Gastroesophageal sphincter (tissue), 4 donors: Measurements from ENCODE around the gene SLC12A4. TPM values are rescaled to one million over a fixed set of nuclear protein-coding genes. Genes with fewer than 3 reads are reported as not detected.

Source experiments
- ATAC-seq: fragments of 150-250 bp; one replicate; pipeline ENCODE4 v1.9.1; 2016; ENCODE audit warnings: mild to moderate bottlenecking, moderate library complexity
- H3K27ac ChIP-seq, 4 donors: fragments of 200-600 bp; sonication (generic) in 3 of 4; 1 replicate in 3 of 4; 2 replicates in 1 of 4; pipeline ENCODE4 v1.5.1; 2016 to 2019
- H3K27me3 ChIP-seq: fragments of 200-600 bp; sonication (generic); one replicate; pipeline ENCODE4 v1.5.1; 2019
- H3K36me3 ChIP-seq, 2 donors: fragments of 200-600 bp; sonication (generic); one replicate each; pipeline ENCODE4 v1.5.1; 2019; ENCODE audit warnings: control low read depth in 1 of 2
- H3K4me1 ChIP-seq, 3 donors: fragments of 200-600 bp; sonication (generic); 1 replicate in 2 of 3; 2 replicates in 1 of 3; pipeline ENCODE4 v1.5.1; 2016 to 2019; ENCODE audit warnings: control low read depth in 2 of 3
- H3K4me3 ChIP-seq, 2 donors: fragments of 200-600 bp; sonication (generic); one replicate each; pipeline ENCODE4 v1.5.1; 2019; ENCODE audit warnings: mild to moderate bottlenecking in 1 of 2, moderate library complexity in 1 of 2
- H3K9me3 ChIP-seq, 3 donors: fragments of 200-600 bp; sonication (generic); one replicate each; pipeline ENCODE4 v1.5.1; 2017 to 2019; ENCODE audit warnings: control low read depth in 2 of 3
- CTCF ChIP-seq, 4 experiments: fragments of 200-600 bp in 2 of 4; fragments of 450-650 bp in 2 of 4; sonication (generic) in 1 of 4; IDR thresholded peaks; one replicate each; pipeline ENCODE4 v1.5.1; 2017 to 2019; ENCODE audit warnings: antibody characterized with exemption in 4 of 4, mild to moderate bottlenecking in 2 of 4, moderate library complexity in 2 of 4
- EP300 ChIP-seq: sonication (generic); formaldehyde crosslinking; IDR thresholded peaks from one replicate; pipeline ENCODE4 v1.6.1; 2017; ENCODE audit warnings: antibody characterized with exemption, mild to moderate bottlenecking
- POLR2A ChIP-seq, 2 donors: fragments of 450-650 bp; IDR thresholded peaks; one replicate each; pipeline ENCODE4 v1.6.1; 2017; ENCODE audit warnings: antibody characterized with exemption in 2 of 2, mild to moderate bottlenecking in 2 of 2, moderate library complexity in 1 of 2
- POLR2AphosphoS5 ChIP-seq: sonication (generic); formaldehyde crosslinking; IDR thresholded peaks from one replicate; pipeline ENCODE4 v1.6.1; 2017; ENCODE audit warnings: antibody characterized with exemption
- WGBS, 2 donors: methylation state at CpG; one replicate each; pipeline ENCODE4 v1.1.5; 2018; ENCODE audit warnings: low coverage in 1 of 2; 5-methylcytosine and 5-hydroxymethylcytosine counted together
- total RNA-seq, 4 donors: library from RNA; depleted of rRNA; stranded (reverse); fragments of >200 nt; gene quantifications; one replicate each; pipeline ENCODE4 v1.1.0, GENCODE V29; 2016

Gene SLC12A4
- total RNA-seq, 4 donors from 2014 or later = 54.7 to 121 (median 64.0) TPM

GRCh38 chr16:67932462-67932840, 36.0 kb downstream of the SLC12A4 start:
- no peak for ATAC-seq
- no peaks in the 10 kb centered on the region for H3K27me3 ChIP-seq
- 68% methylated on average over 2 of the region's 4 CpGs; no CpG with 5 or more reads in 1 of the 2 donors for WGBS, 2 donors
- peaks cover 0 to 38% (median 12%) of the 10 kb centered on the region in 3 donors for H3K4me1 ChIP-seq
- H3K36me3 ChIP-seq = peaks cover 0 to 61% of the 10 kb centered on the region in 2 donors
- H3K27ac ChIP-seq = no peak overlapping the region
- TF ChIP-seq EP300 (no peak), POLR2AphosphoS5 (no peak), POLR2A (IDR thresholded peaks at IDR 0.05) (no peak), CTCF (IDR thresholded peaks at IDR 0.05) (no peak)
- H3K9me3 ChIP-seq = no peaks in the 10 kb centered on the region
- no peak overlapping the region for H3K4me3 ChIP-seq

GRCh38 chr16:67931712-67932461, 36.5 kb downstream of the SLC12A4 start, which contains the start of gene CTRL:
CTRL (minus strand) TSS chr16:67931862; CDS start chr16:67931852, 10 bp downstream.
- TF ChIP-seq EP300 (no peak), POLR2AphosphoS5 (no peak), POLR2A (IDR thresholded peaks at IDR 0.05) (no peak), CTCF (IDR thresholded peaks at IDR 0.05) (no peak)
- Histone ChIP-seq H3K36me3 (peaks cover 0 to 64% of the 10 kb centered on the region in 2 donors), H3K27ac (no peak within 1 kb of the TSS), H3K27me3 (no peaks in the 10 kb centered on the region), H3K4me1 (peaks cover 0 to 35% (median 8%) of the 10 kb centered on the region in 3 donors), H3K4me3 (no peak within 1 kb of the TSS), H3K9me3 (no peaks in the 10 kb centered on the region)
- no peak for ATAC-seq
- WGBS, 2 donors = 80% methylated on average over 1 of the region's 15 CpGs; no CpG with 5 or more reads in 1 of the 2 donors

GRCh38 chr16:67930678-67931211, 37.7 kb downstream of the SLC12A4 start:
- no peak overlapping the region for H3K27ac ChIP-seq
- H3K27me3 ChIP-seq = no peaks in the 10 kb centered on the region
- no peak for ATAC-seq
- H3K4me3 ChIP-seq = no peak overlapping the region
- H3K4me1 ChIP-seq = peaks cover 0 to 43% (median 13%) of the 10 kb centered on the region in 3 donors
- no peak for TF ChIP-seq EP300
- TF ChIP-seq CTCF (IDR thresholded peaks at IDR 0.05) = no peak
- no peak for TF ChIP-seq POLR2AphosphoS5
- no peak for TF ChIP-seq POLR2A (IDR thresholded peaks at IDR 0.05)
- no peaks in the 10 kb centered on the region for H3K9me3 ChIP-seq
- no CpG with 5 or more reads among the region's 17 CpGs for WGBS, 2 donors
- peaks cover 0 to 64% of the 10 kb centered on the region in 2 donors for H3K36me3 ChIP-seq

- no peak for ATAC-seq
- TF ChIP-seq POLR2A (IDR thresholded peaks at IDR 0.05) (no peak), EP300 (no peak), CTCF (IDR thresholded peaks at IDR 0.05) (no peak), POLR2AphosphoS5 (no peak)
- WGBS, 2 donors = 71% methylated on average over 3 of the region's 14 CpGs; no CpG with 5 or more reads in 1 of the 2 donors
- H3K4me3 ChIP-seq = no peak overlapping the region
- no peak overlapping the region for H3K27ac ChIP-seq
- H3K36me3 ChIP-seq = peaks cover 0 to 64% of the 10 kb centered on the region in 2 donors
- no peaks in the 10 kb centered on the region for H3K27me3 ChIP-seq
- no peaks in the 10 kb centered on the region for H3K9me3 ChIP-seq
- peaks cover 0 to 45% (median 11%) of the 10 kb centered on the region in 3 donors for H3K4me1 ChIP-seq
Measured at GRCh38 chr16:67930191-67930590, 38.2 kb downstream of the SLC12A4 start.
